Heart left ventricle (tissue), 16 donors: ENCODE measurements around the gene DYNLT2. TPM values are rescaled to one million over a fixed set of nuclear protein-coding genes. Genes with fewer than 3 reads are reported as not detected.

ENCODE experiments used
- ATAC-seq, 4 donors: fragments of 200-7000 bp; cut with Tn5 transposase; one replicate each; pipeline ENCODE4 v1.9.1; 2020 to 2022; ENCODE audit warnings: moderate library complexity in 4 of 4, mild to moderate bottlenecking in 3 of 4, moderate number of reproducible peaks in 1 of 4
- DNase-seq, 5 donors: peaks; one replicate each; pipeline ENCODE4 v3.0.0-alpha.2; 2020
- H3K27ac ChIP-seq, 12 donors: fragments of 200-600 bp; sonication (generic) in 4 of 12; one replicate each; pipeline versions ENCODE4 v1.5.0 to v1.8.0; 2016 to 2022; ENCODE audit warnings: mild to moderate bottlenecking in 2 of 12
- H3K27me3 ChIP-seq, 9 donors: fragments of 200-600 bp; sonication (generic) in 2 of 9; one replicate each; pipeline versions ENCODE4 v1.5.1 to v1.8.0; 2016 to 2022; ENCODE audit warnings: mild to moderate bottlenecking in 3 of 9
- H3K36me3 ChIP-seq, 9 donors: fragments of 200-600 bp; sonication (generic) in 2 of 9; one replicate each; pipeline versions ENCODE4 v1.5.0 to v1.8.0; 2018 to 2022; ENCODE audit warnings: mild to moderate bottlenecking in 2 of 9
- H3K4me1 ChIP-seq, 12 donors: fragments of 200-600 bp; sonication (generic) in 4 of 12; one replicate each; pipeline versions ENCODE4 v1.5.0 to v1.8.0; 2016 to 2022; ENCODE audit warnings: mild to moderate bottlenecking in 3 of 12
- H3K4me3 ChIP-seq, 12 donors: fragments of 200-600 bp; sonication (generic) in 4 of 12; one replicate each; pipeline versions ENCODE4 v1.5.0 to v1.8.0; 2017 to 2022; ENCODE audit warnings: mild to moderate bottlenecking in 9 of 12, moderate library complexity in 4 of 12
- H3K9me3 ChIP-seq, 12 donors: fragments of 200-600 bp; sonication (generic) in 4 of 12; one replicate each; pipeline versions ENCODE4 v1.5.0 to v1.8.0; 2016 to 2022; ENCODE audit warnings: mild to moderate bottlenecking in 1 of 12
- CTCF ChIP-seq, 12 donors: fragments of 200-600 bp; sonication (generic) in 4 of 12; IDR thresholded peaks; one replicate each; pipeline versions ENCODE4 v1.5.0 to v1.8.0; 2018 to 2022; ENCODE audit warnings: antibody characterized with exemption in 12 of 12, mild to moderate bottlenecking in 5 of 12
- POLR2A ChIP-seq, 2 donors: fragments of 450-650 bp; IDR thresholded peaks; one replicate each; pipeline ENCODE4 v1.6.1; 2017; ENCODE audit warnings: antibody characterized with exemption in 2 of 2, mild to moderate bottlenecking in 2 of 2, moderate library complexity in 2 of 2
- WGBS, 4 donors: extraction: QIAGEN DNeasy Blood & Tissue Kit in 2 of 4; methylation state at CpG; one replicate each; pipeline versions ENCODE4 v1.1.5 to v1.1.7; 2013 to 2018; 5-methylcytosine and 5-hydroxymethylcytosine counted together
- intact Hi-C, 10 donors: fragments of 100-400 bp; cut with DNase I; formaldehyde crosslinking; loops; one replicate each; pipeline versions ENCODE4 v1.11.1 to v1.14.2; 2022
- polyA plus RNA-seq, 2 donors: library from polyadenylated mRNA; stranded (reverse); fragments of 200-250 nt; gene quantifications; one replicate each; pipeline ENCODE4 v1.2.3, GENCODE V29; 2013
- total RNA-seq, 9 donors: library from RNA; depleted of rRNA in 2 of 9; stranded (reverse); fragments of >200 nt in 2 of 9; fragmentation: NEBNext Ultra II Directional in 3 of 9; extraction: Animal tissue kit (Norgen Biotek cat#: 25700) in 3 of 9; gene quantifications; one replicate each; pipeline versions ENCODE4 v1.1.0 to v1.2.4, GENCODE V29; 2016 to 2023
- donor health status: ischemic (EF 13 %, LVEDD 7.1; RV severe dilation, severe dysfunction).
- donor health status: healthy with polysubstance abuse.
- donor health status: DM: no; HTN: yes; CAD: no.
- donor health status: DM: no; HTN: no; CAD: no.
- donor health status: ischemic (EF 25% LVEDD 6.9; RV normal size, moderate dysfunction).
- donor health status: ischemic (EF 25% LVEDD 5.7; RV mildly dilated, moderate dysfunction).
- donor health status: healthy.
- donor health status: DM: yes; HTN: yes; CAD: no.
- donor health status: ischemic (EF 35%, LVEDD 5.7; RV mildly dilated, moderate dysfunction).
- donor health status: nonischemic (EF 11% LVEDD 7.7; RV severe dilation, severe dysfunction).
- donor health status: DM: yes; HTN: yes; CAD: no.
- donor health status: PGD.
- donor health status: ischemic (EF 29% LVEDD 5.4; RV normal size, mild dysfunction).
- donor health status: nonischemic (EF 23%, LVEDD 6.1; RV moderate dilation, normal function).

Gene DYNLT2
- total and polyA plus RNA-seq, 11 donors: 0.49 to 1.5 (median 0.67) TPM

- no peaks in the 10 kb centered on the region for H3K9me3 ChIP-seq
- no peaks in the 10 kb centered on the region for H3K4me1 ChIP-seq
- H3K27ac ChIP-seq: no peak overlapping the region
- H3K4me3 ChIP-seq: no peak overlapping the region
- 94 to 97% (median 95%) methylated on average over 13 of the region's 13 CpGs for WGBS, 4 donors
- no peaks in the 10 kb centered on the region for H3K27me3 ChIP-seq
- DNase-seq: no peak
- no peak for ATAC-seq
- TF ChIP-seq POLR2A (IDR thresholded peaks at IDR 0.05): no peak
- no peak for TF ChIP-seq CTCF (IDR thresholded peaks at IDR 0.05)
- intact Hi-C loops: no loop called here
- H3K36me3 ChIP-seq: peaks cover 0 to 87% (median 74%) of the 10 kb centered on the region in 9 donors
Observed at GRCh38 chr6:169776379-169776778, 25.0 kb upstream of the DYNLT2 start.

- no peaks in the 10 kb centered on the region for H3K27me3 ChIP-seq
- ATAC-seq (no peak), DNase-seq (no peak)
- H3K4me3 ChIP-seq: no peak overlapping the region
- no peak overlapping the region for H3K27ac ChIP-seq
- intact Hi-C loops: no loop called here
- no peaks in the 10 kb centered on the region for H3K9me3 ChIP-seq
- TF ChIP-seq POLR2A (IDR thresholded peaks at IDR 0.05): no peak
- no peak for TF ChIP-seq CTCF (IDR thresholded peaks at IDR 0.05)
- 88 to 93% (median 90%) methylated on average over 10 of the region's 10 CpGs for WGBS, 4 donors
- H3K36me3 ChIP-seq: peaks cover 0 to 87% (median 67%) of the 10 kb centered on the region in 9 donors
- H3K4me1 ChIP-seq: no peaks in the 10 kb centered on the region
Observed at GRCh38 chr6:169775321-169775720, 23.9 kb upstream of the DYNLT2 start.

GRCh38 chr6:169774347-169774746 is 23.0 kb upstream of the DYNLT2 start:
- DNase-seq (no peak), ATAC-seq (no peak)
- no peaks in the 10 kb centered on the region for H3K4me1 ChIP-seq
- H3K27me3 ChIP-seq: no peaks in the 10 kb centered on the region
- no peak for TF ChIP-seq CTCF (IDR thresholded peaks at IDR 0.05)
- no peak for TF ChIP-seq POLR2A (IDR thresholded peaks at IDR 0.05)
- no peak overlapping the region for H3K4me3 ChIP-seq
- 84 to 94% (median 90%) methylated on average over 9 of the region's 9 CpGs for WGBS, 4 donors
- no peaks in the 10 kb centered on the region for H3K9me3 ChIP-seq
- H3K27ac ChIP-seq: no peak overlapping the region
- intact Hi-C loops: no loop called here
- peaks cover 0 to 89% (median 63%) of the 10 kb centered on the region in 9 donors for H3K36me3 ChIP-seq

- 93 to 95% (median 94%) methylated on average over 13 of the region's 13 CpGs for WGBS, 4 donors
- TF ChIP-seq POLR2A (IDR thresholded peaks at IDR 0.05): no peak
- no peak for TF ChIP-seq CTCF (IDR thresholded peaks at IDR 0.05)
- Histone ChIP-seq H3K27me3 (no peaks in the 10 kb centered on the region), H3K9me3 (no peaks in the 10 kb centered on the region), H3K4me3 (no peak overlapping the region), H3K36me3 (peaks cover 3 to 99% (median 83%) of the 10 kb centered on the region in 9 donors), H3K27ac (no peak overlapping the region), H3K4me1 (no peaks in the 10 kb centered on the region)
- DNase-seq (no peak), ATAC-seq (no peak)
- intact Hi-C loops: no loop called here
Observed at GRCh38 chr6:169766921-169767736, 15.8 kb upstream of the DYNLT2 start.
